SU-DHL-6 (cell line): Measurements from ENCODE around the gene LIN28B.

Experiments
- CTCF ChIP-seq: fragments of 200-600 bp; sonication (generic); IDR thresholded peaks from one replicate; pipeline ENCODE4 v1.5.1; 2017; ENCODE audit warnings: antibody characterized with exemption, mild to moderate bottlenecking, low read length, moderate library complexity; ENCODE audit not compliant: insufficient read depth, poor library complexity, severe bottlenecking
- EZH2phosphoT487 ChIP-seq: fragments of 200-600 bp; sonication (generic), shearing (Covaris generic); conservative IDR thresholded peaks from 2 replicates; pipeline ENCODE4 v1.6.1; 2018; ENCODE audit warnings: mild to moderate bottlenecking, antibody characterized with exemption, low read length, moderate library complexity, mixed read lengths

- no peak for TF ChIP-seq CTCF
- no peak for TF ChIP-seq EZH2phosphoT487
Measured at GRCh38 chr6:105116150-105116549, 159.2 kb downstream of the LIN28B start.
